ENCODE data around the gene RSL24D1. TPM values are rescaled to one million over a fixed set of nuclear protein-coding genes. Genes with fewer than 3 reads are reported as not detected.

Gene RSL24D1
- total RNA-seq, 1 experiment from 2014 or later = 149 TPM

DNA sequence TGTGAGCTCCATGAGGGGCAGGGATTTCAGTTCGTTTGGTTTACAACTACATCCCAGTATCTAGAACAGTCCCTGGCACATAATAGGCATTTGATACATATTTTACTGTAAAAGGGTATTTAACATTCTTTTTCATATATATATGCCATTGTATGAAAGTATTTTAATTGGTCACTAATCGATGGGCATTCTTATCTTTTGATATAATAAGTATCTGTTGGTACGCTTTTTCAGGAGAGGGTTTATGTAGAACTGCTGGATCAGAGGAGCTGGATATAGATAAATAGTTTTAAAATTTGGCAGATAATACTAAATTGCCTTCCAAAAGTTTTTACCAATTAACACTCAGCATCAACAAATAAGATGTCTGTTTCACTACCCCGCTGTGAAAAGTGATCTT is 978 bp upstream of the RSL24D1 start (continued):
- TF ChIP-seq ZNF274 (IDR thresholded peaks at IDR 0.05; ENCODE audit: low read depth, low read length) (no peak), CBX3 (IDR thresholded peaks at IDR 0.05; ENCODE audit: low read depth) (no peak), SP1 (IDR thresholded peaks at IDR 0.05; ENCODE audit: low read depth) (no peak), EGR1 (IDR thresholded peaks at IDR 0.05; ENCODE audit: low read depth) (no peak), FOSL1 (IDR thresholded peaks at IDR 0.05; ENCODE audit: low read depth) (no peak), SIN3A (IDR thresholded peaks at IDR 0.05; ENCODE audit: low read depth) (no peak), EZH2 (IDR thresholded peaks at IDR 0.05) (no peak)
- TF ChIP-seq, protein P1, sequence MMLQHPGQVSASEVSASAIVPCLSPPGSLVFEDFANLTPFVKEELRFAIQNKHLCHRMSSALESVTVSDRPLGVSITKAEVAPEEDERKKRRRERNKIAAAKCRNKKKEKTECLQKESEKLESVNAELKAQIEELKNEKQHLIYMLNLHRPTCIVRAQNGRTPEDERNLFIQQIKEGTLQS (IDR thresholded peaks at IDR 0.05) = no peak

DNA sequence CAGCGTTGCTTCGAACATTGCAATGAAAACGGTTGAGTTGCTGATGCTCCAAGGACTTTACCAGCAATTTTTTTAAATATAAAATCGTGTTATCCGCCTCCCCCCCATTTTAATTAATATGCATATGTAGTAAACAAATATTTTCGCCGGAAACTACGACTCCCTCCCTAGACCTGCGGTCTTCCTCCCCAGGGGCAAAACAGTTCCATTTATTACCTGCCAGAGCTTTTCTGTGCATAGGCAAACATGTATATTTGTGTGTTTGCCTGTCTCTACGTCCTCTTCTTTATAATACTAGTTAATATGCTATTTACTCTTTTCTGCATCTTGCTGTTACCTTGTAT is 593 bp upstream of the RSL24D1 start:
- POLR2A ChIA-PET = interaction anchor here (0.8 to 1.2 kb wide), 3 partner anchors 9 to 122 kb away, joined by 3 to 6 read pairs (median 5); partner anchors contain the start of genes PIGB and PIGBOS1
- TSS peak; percentile 92 for BruUV-seq (replicated peaks)
- Histone ChIP-seq H3K36me3 (ENCODE audit: control insufficient read depth in 1 of 2, insufficient read depth in 2 of 2, low read length in 2 of 2) (peaks cover 4 to 8% of the 10 kb centered on the region in 2 experiments; a peak in 2 of 4 replicates), H3K4me1 (ENCODE audit: control insufficient read depth in 1 of 2, insufficient read depth in 2 of 2, low read length in 2 of 2) (peaks cover 15 to 21% of the 10 kb centered on the region in 2 experiments; a peak in 3 of 4 replicates), H3K27me3 (ENCODE audit: insufficient read depth, low read length) (no peaks in the 10 kb centered on the region), H3K9me3 (ENCODE audit: control insufficient read depth in 1 of 2, insufficient read depth in 1 of 2, low read depth in 1 of 2, low read length in 2 of 2) (no peaks in the 10 kb centered on the region), H3K9me2 (ENCODE audit: insufficient read depth) (no peaks in the 10 kb centered on the region), H3K27ac (ENCODE audit: low read depth, low read length) (peak overlapping the region; percentile 86), H4K20me1 (ENCODE audit: insufficient read depth) (peaks cover 10% of the 10 kb centered on the region; the same call in 1 of the 2 replicates), H3K79me2 (ENCODE audit: insufficient read depth, low read length) (peaks cover 45% of the 10 kb centered on the region), H3K4me3 (replicated peaks in 1 of 2; ENCODE audit: low read depth in 1 of 2, low read length in 2 of 2) (peak overlapping the region; percentile 83 to 86), H2AFZ (ENCODE audit: low read depth, low read length, poor library complexity, severe bottlenecking) (peak overlapping the region; percentile 84), H3K4me2 (ENCODE audit: low read length) (peak overlapping the region; percentile 85), H3K9ac (ENCODE audit: low read length) (peak overlapping the region; percentile 89)
- intact Hi-C loops (cut with micrococcal nuclease) = no loop called here
- CTCF ChIA-PET = interaction anchor here (0.8 to 1.9 kb wide), 6 partner anchors 11 to 238 kb away, joined by 3 to 9 read pairs (median 5); partner anchors contain the start of genes CCPG1 and PIERCE2
- no peak for DNase-seq (ENCODE audit: low read depth, low spot score)
- RAD21 ChIA-PET (ENCODE audit: low non-redundant PET in 1 of 2, low total read pairs in 2 of 2, uncharacterized antibody in 2 of 2, unreplicated experiment in 2 of 2) = no interaction called here
- ATAC-seq = peak; percentile 12; the same call in 1 of the 2 replicates
- TF ChIP-seq EGR1 (IDR thresholded peaks at IDR 0.05; ENCODE audit: low read depth) = no peak
- no peak for TF ChIP-seq POLR2AphosphoS5 (IDR thresholded peaks at IDR 0.05; ENCODE audit: low read depth, low read length)
- TF ChIP-seq CEBPB (IDR thresholded peaks at IDR 0.05; ENCODE audit: low read depth) = no peak
- TF ChIP-seq SIN3A (IDR thresholded peaks at IDR 0.05; ENCODE audit: low read depth) = 0 out of 2 replicates have a peak, but pooled peaks have one; percentile 11
- 0 out of 2 replicates have a peak, but pooled peaks have one; percentile 11 for TF ChIP-seq FOSL1 (IDR thresholded peaks at IDR 0.05; ENCODE audit: low read depth)
- TF ChIP-seq SP1 (IDR thresholded peaks at IDR 0.05; ENCODE audit: low read depth) = no peak
